GM18519 (cell line): ENCODE measurements around the gene APOH.
"Not testable (repeated sequence)": the region's sequence is repeated elsewhere in the genome, so short reads cannot be mapped to it uniquely, and the experiment has no call there.

Source experiments
- ATAC-seq: cut with Tn5 transposase; IDR thresholded peaks from one replicate; pipeline ENCODE4 v1.9.1; 2021; ENCODE audit warnings: mild to moderate bottlenecking, moderate library complexity; ENCODE audit not compliant: unreplicated experiment, low FRiP score

Gene APOH

GRCh38 chr17:66228887-66229782 is at the start of gene APOH:
APOH (minus strand) TSS chr17:66229415; CDS start chr17:66229379, 36 bp downstream.
- ATAC-seq: no peak

- no peak for ATAC-seq
Observed at GRCh38 chr17:66277191-66277590, 48.0 kb upstream of the APOH start.

- no peak for ATAC-seq
Observed at GRCh38 chr17:66276328-66276937, 47.2 kb upstream of the APOH start.

- no peak for ATAC-seq
Observed at GRCh38 chr17:66275651-66276050, 46.4 kb upstream of the APOH start.

- ATAC-seq: no peak
Observed at GRCh38 chr17:66273586-66273848, 44.3 kb upstream of the APOH start.

- no peak for ATAC-seq
Observed at GRCh38 chr17:66272811-66273585, 43.8 kb upstream of the APOH start.

- ATAC-seq: no peak
Observed at GRCh38 chr17:66271512-66271911, 42.3 kb upstream of the APOH start.

- ATAC-seq: no peak
Observed at GRCh38 chr17:66270106-66270505, 40.9 kb upstream of the APOH start.

- ATAC-seq: no peak
Observed at GRCh38 chr17:66268247-66268927, 39.2 kb upstream of the APOH start.

- ATAC-seq: no peak
Observed at GRCh38 chr17:66264696-66265095, 35.5 kb upstream of the APOH start.

- no peak for ATAC-seq
Observed at GRCh38 chr17:66262767-66263166, 33.6 kb upstream of the APOH start.

- ATAC-seq: no peak
Observed at GRCh38 chr17:66260688-66261087, 31.5 kb upstream of the APOH start.

- no peak for ATAC-seq
Observed at GRCh38 chr17:66260275-66260674, 31.1 kb upstream of the APOH start.

GRCh38 chr17:66255527-66255971 is 26.3 kb upstream of the APOH start:
- no peak for ATAC-seq

GRCh38 chr17:66255112-66255511 is 25.9 kb upstream of the APOH start:
- ATAC-seq: no peak

GRCh38 chr17:66253458-66253857 is 24.2 kb upstream of the APOH start:
- not testable (repeated sequence) for ATAC-seq

- no peak for ATAC-seq
Observed at GRCh38 chr17:66250686-66251085, 21.5 kb upstream of the APOH start.

GRCh38 chr17:66248285-66248684 is 19.1 kb upstream of the APOH start:
- ATAC-seq: no peak

- no peak for ATAC-seq
Observed at GRCh38 chr17:66241839-66242238, 12.6 kb upstream of the APOH start.

- no peak for ATAC-seq
Observed at GRCh38 chr17:66240630-66241029, 11.4 kb upstream of the APOH start.

- ATAC-seq: no peak
Observed at GRCh38 chr17:66240013-66240412, 10.8 kb upstream of the APOH start.
